Testis (tissue), 3 donors: ENCODE data around the gene MLLT1. TPM values are rescaled to one million over a fixed set of nuclear protein-coding genes. Genes with fewer than 3 reads are reported as not detected.
"Not testable (repeated sequence)": the region's sequence is repeated elsewhere in the genome, so short reads cannot be mapped to it uniquely, and the experiment has no call there.

Experiments
- DNase-seq: peaks from one replicate; pipeline ENCODE4 v3.0.0-alpha.2; 2019
- H3K27ac ChIP-seq, 2 donors: fragments of 200-600 bp; sonication (generic); one replicate each; pipeline ENCODE4 v1.5.1; 2019
- H3K27me3 ChIP-seq: fragments of 200-600 bp; sonication (generic); one replicate; pipeline ENCODE4 v1.5.1; 2019
- H3K36me3 ChIP-seq: fragments of 200-600 bp; sonication (generic); one replicate; pipeline ENCODE4 v1.5.1; 2017; ENCODE audit warnings: low read depth; ENCODE audit errors: missing control alignments
- H3K4me1 ChIP-seq: fragments of 200-600 bp; sonication (generic); one replicate; pipeline ENCODE4 v1.5.1; 2019
- H3K4me3 ChIP-seq, 2 donors: fragments of 200-600 bp; sonication (generic); one replicate each; pipeline ENCODE4 v1.5.1; 2017 to 2019
- H3K9me3 ChIP-seq: fragments of 200-600 bp; sonication (generic); one replicate; pipeline ENCODE4 v1.5.1; 2017
- CTCF ChIP-seq, 3 experiments: fragments of 450-650 bp in 2 of 3; fragments of 200-600 bp in 1 of 3; sonication (generic) in 1 of 3; IDR thresholded peaks; one replicate each; pipeline ENCODE4 v1.5.1; 2016 to 2019; ENCODE audit warnings: antibody characterized with exemption in 3 of 3, mild to moderate bottlenecking in 2 of 3, moderate library complexity in 1 of 3
- POLR2A ChIP-seq: fragments of 450-650 bp; IDR thresholded peaks from one replicate; pipeline ENCODE4 v1.6.1; 2017; ENCODE audit warnings: antibody characterized with exemption, mild to moderate bottlenecking, moderate library complexity
- WGBS, 2 donors: methylation state at CpG; one replicate each; pipeline ENCODE4 v1.1.5; 2018; 5-methylcytosine and 5-hydroxymethylcytosine counted together
- intact Hi-C: fragments of 100-400 bp; cut with DNase I; formaldehyde crosslinking; loops from one replicate; pipeline ENCODE4 v1.15.1; 2023; ENCODE audit warnings: low total_unique reads
- polyA plus RNA-seq: library from polyadenylated mRNA; stranded (reverse); fragments of 350-450 nt; fragmentation: Illumina TruSeq; extraction: RNeasy Lipid Tissue Mini Kit (QIAGEN cat#74804); gene quantifications from one replicate; pipeline ENCODE4 v1.2.3, GENCODE V29; 2014; ENCODE audit warnings: low read depth, low replicate concordance; ENCODE audit not compliant: insufficient read depth
- total RNA-seq, 2 donors: library from RNA; depleted of rRNA; stranded (reverse); fragments of >200 nt; gene quantifications; one replicate each; pipeline ENCODE4 v1.2.3, GENCODE V29; 2016

Gene MLLT1
- total and polyA plus RNA-seq, 3 donors from 2014 or later: 17.3 to 32.0 (median 22.4) TPM

- intact Hi-C loops: no loop called here
- WGBS, 2 donors: 63 to 81% methylated on average over 3 of the region's 3 CpGs
- no peak for TF ChIP-seq POLR2A
- TF ChIP-seq CTCF (IDR thresholded peaks at IDR 0.05): no peak
These were observed 42.5 kb upstream of the MLLT1 start for GRCh38 chr19:6322284-6322683.

GRCh38 chr19:6319376-6319775 lies 39.6 kb upstream of the MLLT1 start:
- no peaks in the 10 kb centered on the region for H3K9me3 ChIP-seq
- TF ChIP-seq CTCF (IDR thresholded peaks at IDR 0.05): no peak
- no peak for TF ChIP-seq POLR2A
- H3K27me3 ChIP-seq: no peaks in the 10 kb centered on the region
- intact Hi-C loops: no loop called here
- no peaks in the 10 kb centered on the region for H3K36me3 ChIP-seq
- WGBS, 2 donors: 47 to 61% methylated on average over 4 of the region's 4 CpGs
- DNase-seq: no peak
- H3K27ac ChIP-seq: no peak overlapping the region
- no peak overlapping the region for H3K4me3 ChIP-seq
- no peaks in the 10 kb centered on the region for H3K4me1 ChIP-seq

More at GRCh38 chr19:6322284-6322683, 42.5 kb upstream of the MLLT1 start:
- H3K36me3 ChIP-seq: no peaks in the 10 kb centered on the region
- H3K27me3 ChIP-seq: no peaks in the 10 kb centered on the region
- H3K4me1 ChIP-seq: no peaks in the 10 kb centered on the region
- DNase-seq: no peak
- H3K27ac ChIP-seq: no peak overlapping the region
- no peak overlapping the region for H3K4me3 ChIP-seq
- H3K9me3 ChIP-seq: no peaks in the 10 kb centered on the region

GRCh38 chr19:6318772-6319171 lies 39.0 kb upstream of the MLLT1 start:
- WGBS, 2 donors: 71 to 76% methylated on average over 5 of the region's 5 CpGs
- Histone ChIP-seq H3K27me3 (no peaks in the 10 kb centered on the region), H3K27ac (no peak overlapping the region), H3K4me3 (no peak overlapping the region), H3K4me1 (no peaks in the 10 kb centered on the region), H3K9me3 (no peaks in the 10 kb centered on the region), H3K36me3 (no peaks in the 10 kb centered on the region)
- intact Hi-C loops: no loop called here
- no peak for TF ChIP-seq CTCF (IDR thresholded peaks at IDR 0.05)
- no peak for TF ChIP-seq POLR2A
- no peak for DNase-seq

- intact Hi-C loops: not testable (repeated sequence)
- WGBS, 2 donors: 84 to 86% methylated on average over 5 of the region's 5 CpGs
These were observed 35.9 kb upstream of the MLLT1 start for GRCh38 chr19:6315646-6316045.

GRCh38 chr19:6313398-6313969 lies 33.7 kb upstream of the MLLT1 start:
- Histone ChIP-seq H3K27ac (no peak overlapping the region), H3K4me3 (no peak overlapping the region), H3K4me1 (no peaks in the 10 kb centered on the region), H3K27me3 (no peaks in the 10 kb centered on the region), H3K36me3 (no peaks in the 10 kb centered on the region), H3K9me3 (no peaks in the 10 kb centered on the region)
- intact Hi-C loops: no loop called here
- DNase-seq: no peak
- TF ChIP-seq CTCF (IDR thresholded peaks at IDR 0.05) (no peak), POLR2A (no peak)
- 73 to 81% methylated on average over 5 of the region's 5 CpGs for WGBS, 2 donors

More at GRCh38 chr19:6315646-6316045, 35.9 kb upstream of the MLLT1 start:
- not testable (repeated sequence) for H3K4me3 ChIP-seq, H3K36me3 ChIP-seq, H3K9me3 ChIP-seq, H3K4me1 ChIP-seq, DNase-seq, H3K27me3 ChIP-seq, H3K27ac ChIP-seq
